Activated CD8-positive, alpha-beta memory T cell treated with anti-CD3 and anti-CD28 coated beads, Interleukin-2, amount 10 ng/mL, durations not matched to agents 7 days and 5 days (primary cell): ENCODE data around the gene CPA1. TPM values are rescaled to one million over a fixed set of nuclear protein-coding genes. Genes with fewer than 3 reads are reported as not detected.

Experiments used
- ATAC-seq: fragments of 150-1000 bp; cut with Tn5 transposase; one replicate; pipeline ENCODE4 v1.10.0; 2021; ENCODE audit warnings: moderate library complexity
- CTCF ChIA-PET: fragments of 350-600 bp; sonication (Branson Sonifier 250); formaldehyde crosslinking; loops from one replicate; lab custom pipeline; 2021; ENCODE audit warnings: antibody characterized with exemption; lab: Charles Lee
- DNase-seq: peaks from one replicate; pipeline ENCODE4 v3.0.0-alpha.2; 2020
- H3K27ac Mint-ChIP-seq: one replicate; pipeline ENCODE4 v1.8.0; 2021; ENCODE audit warnings: mild to moderate bottlenecking, mixed read lengths
- H3K27me3 Mint-ChIP-seq: one replicate; pipeline ENCODE4 v1.8.0; 2021; ENCODE audit warnings: mixed read lengths
- H3K36me3 Mint-ChIP-seq: one replicate; pipeline ENCODE4 v1.8.0; 2021; ENCODE audit warnings: mild to moderate bottlenecking, mixed read lengths
- H3K4me1 Mint-ChIP-seq: one replicate; pipeline ENCODE4 v1.8.0; 2021; ENCODE audit warnings: mixed read lengths
- H3K4me3 Mint-ChIP-seq: one replicate; pipeline ENCODE4 v1.8.0; 2021; ENCODE audit warnings: mild to moderate bottlenecking, moderate library complexity, mixed read lengths
- H3K9me3 Mint-ChIP-seq: one replicate; pipeline ENCODE4 v1.8.0; 2022; ENCODE audit warnings: low read depth, mixed read lengths
- total RNA-seq, 2 experiments: library from RNA; stranded (reverse); gene quantifications; one replicate each; pipeline ENCODE4 v1.2.3, GENCODE V29; 2021

CPA1 gene
- total RNA-seq, 2 experiments from 2014 or later, result not detected

DNA sequence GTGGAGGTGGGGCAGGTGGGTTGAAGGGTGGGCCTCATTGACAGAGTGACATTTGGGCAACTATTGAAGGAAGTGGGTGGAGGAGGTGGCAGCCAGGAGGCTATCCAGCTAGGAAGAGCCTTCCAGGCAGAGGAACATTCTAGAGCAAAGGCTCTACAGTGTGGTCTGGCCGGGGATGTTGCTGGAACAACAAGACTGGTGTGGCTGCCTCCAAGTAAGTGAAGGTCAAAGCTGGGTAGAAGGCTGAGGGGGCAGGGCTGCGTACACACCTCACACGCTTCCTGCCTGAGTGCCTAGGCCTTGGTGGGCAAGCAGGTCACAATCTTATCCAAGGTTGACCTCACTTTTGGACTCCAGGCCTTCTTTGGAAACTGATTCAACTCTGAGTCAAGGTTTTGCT, 6.6 kb downstream of the CPA1 start:
- Mint-ChIP-seq H3K9me3 (no peaks in the 10 kb centered on the region), H3K4me1 (no peaks in the 10 kb centered on the region), H3K27me3 (no peaks in the 10 kb centered on the region), H3K36me3 (no peaks in the 10 kb centered on the region), H3K4me3 (no peak overlapping the region), H3K27ac (no peak overlapping the region)
- ATAC-seq, result no peak
- CTCF ChIA-PET, result no interaction called here
- no peak for DNase-seq

- H3K4me3 Mint-ChIP-seq, result no peak overlapping the region
- ATAC-seq (no peak), DNase-seq (no peak)
- CTCF ChIA-PET, result no interaction called here
- peaks cover under 1% of the 10 kb centered on the region for H3K36me3 Mint-ChIP-seq
- no peaks in the 10 kb centered on the region for H3K27me3 Mint-ChIP-seq
- no peak overlapping the region for H3K27ac Mint-ChIP-seq
- no peaks in the 10 kb centered on the region for H3K9me3 Mint-ChIP-seq
- no peaks in the 10 kb centered on the region for H3K4me1 Mint-ChIP-seq
Observed at GRCh38 chr7:130387306-130387627, 7.0 kb downstream of the CPA1 start.

DNA sequence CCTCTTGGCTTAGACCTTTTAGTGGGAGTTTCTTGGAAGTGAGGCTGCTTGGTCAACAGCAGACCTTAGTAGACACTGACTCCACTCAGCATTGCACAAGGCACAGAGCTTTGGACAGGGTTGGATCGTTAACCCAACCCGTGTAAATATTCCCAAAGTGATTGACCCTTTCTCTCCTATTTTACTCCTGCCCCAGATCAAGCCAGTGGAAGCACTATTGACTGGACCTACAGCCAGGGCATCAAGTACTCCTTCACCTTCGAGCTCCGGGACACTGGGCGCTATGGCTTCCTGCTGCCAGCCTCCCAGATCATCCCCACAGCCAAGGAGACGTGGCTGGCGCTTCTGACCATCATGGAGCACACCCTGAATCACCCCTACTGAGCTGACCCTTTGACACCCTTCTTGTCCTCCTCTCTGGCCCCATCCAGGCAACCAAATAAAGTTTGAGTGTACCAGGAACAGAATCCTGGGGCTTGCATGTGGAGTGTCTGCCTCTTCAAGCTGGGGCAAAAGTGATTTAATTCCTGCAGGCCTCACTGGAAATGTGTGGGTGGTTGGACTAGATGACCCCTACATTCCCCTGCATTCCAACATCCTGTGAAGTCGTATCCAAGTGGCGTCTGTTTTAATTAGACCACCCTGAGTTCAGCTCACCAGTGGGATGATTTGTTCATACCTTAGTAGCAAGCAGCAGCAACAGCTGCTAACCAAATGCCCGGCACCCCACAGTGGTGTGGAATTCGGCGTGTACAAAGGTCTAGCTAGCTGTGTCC, 7.5 kb downstream of the CPA1 start:
- no peaks in the 10 kb centered on the region for H3K27me3 Mint-ChIP-seq
- no peak overlapping the region for H3K27ac Mint-ChIP-seq
- DNase-seq (no peak), ATAC-seq (no peak)
- H3K9me3 Mint-ChIP-seq, result no peaks in the 10 kb centered on the region
- H3K4me1 Mint-ChIP-seq, result no peaks in the 10 kb centered on the region
- no peak overlapping the region for H3K4me3 Mint-ChIP-seq
- CTCF ChIA-PET, result no interaction called here
- peaks cover 1% of the 10 kb centered on the region for H3K36me3 Mint-ChIP-seq

- Mint-ChIP-seq H3K27ac (no peak overlapping the region), H3K4me3 (no peak overlapping the region), H3K4me1 (peaks cover 7% of the 10 kb centered on the region), H3K27me3 (no peaks in the 10 kb centered on the region), H3K36me3 (peaks cover 1% of the 10 kb centered on the region), H3K9me3 (no peaks in the 10 kb centered on the region)
- DNase-seq, result no peak
- CTCF ChIA-PET, result interaction anchor here (0.7 kb wide), 1 partner anchor 1001 kb away, joined by 3 read pairs; no protein-coding TSS in a partner anchor
- no peak for ATAC-seq
Observed at GRCh38 chr7:130388671-130389070, 8.4 kb downstream of the CPA1 start.

DNA sequence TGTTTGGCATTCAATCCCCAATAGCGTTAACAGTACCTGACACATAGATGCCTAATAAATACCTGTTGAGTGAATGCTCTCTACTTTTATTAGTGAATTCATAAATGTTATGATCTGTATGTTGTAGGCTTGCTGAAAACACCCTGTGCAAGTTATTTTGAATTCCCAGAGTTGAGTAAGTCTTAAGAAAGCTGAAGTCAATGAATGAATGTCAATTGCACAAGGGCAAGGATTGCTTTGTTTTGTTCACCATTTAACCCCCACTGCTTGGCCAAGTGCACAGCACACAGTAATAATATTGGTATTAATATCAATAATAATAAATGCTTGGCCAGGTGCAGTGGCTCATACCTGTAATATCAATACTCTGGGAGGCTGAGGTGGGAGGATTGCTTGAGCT, 10.2 kb downstream of the CPA1 start:
- ATAC-seq, result no peak
- H3K4me1 Mint-ChIP-seq, result peaks cover 23% of the 10 kb centered on the region
- H3K9me3 Mint-ChIP-seq, result no peaks in the 10 kb centered on the region
- DNase-seq, result no peak
- CTCF ChIA-PET, result no interaction called here
- peaks cover 1% of the 10 kb centered on the region for H3K36me3 Mint-ChIP-seq
- H3K27ac Mint-ChIP-seq, result no peak overlapping the region
- no peaks in the 10 kb centered on the region for H3K27me3 Mint-ChIP-seq
- H3K4me3 Mint-ChIP-seq, result no peak overlapping the region

DNA sequence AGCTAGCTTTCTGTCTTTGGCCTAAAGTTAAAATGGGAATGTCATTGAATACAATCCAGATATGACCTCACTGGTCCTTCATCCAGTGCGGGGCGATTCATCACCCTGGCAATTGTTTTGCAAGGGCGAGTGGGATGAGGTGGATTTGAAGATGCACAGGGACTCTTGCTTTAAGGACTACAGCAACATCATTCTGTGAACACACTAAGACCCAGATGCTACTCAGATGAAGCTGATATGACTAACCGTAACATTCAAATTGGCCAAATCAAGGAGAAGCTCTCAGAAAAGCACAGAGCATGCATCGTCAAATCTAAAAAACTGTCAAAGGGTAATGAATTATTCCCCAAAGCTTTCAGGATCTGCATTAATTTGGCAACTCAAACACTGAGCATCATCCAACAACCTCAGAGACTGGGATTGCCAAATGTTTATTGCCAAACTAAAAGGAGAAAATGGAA, 12.8 kb downstream of the CPA1 start:
- no peak overlapping the region for H3K27ac Mint-ChIP-seq
- no peaks in the 10 kb centered on the region for H3K27me3 Mint-ChIP-seq
- H3K36me3 Mint-ChIP-seq, result peaks cover 4% of the 10 kb centered on the region
- CTCF ChIA-PET, result interaction anchor here (1.2 kb wide), 1 partner anchor 83 kb away, joined by 3 read pairs; no protein-coding TSS in a partner anchor
- DNase-seq (no peak), ATAC-seq (no peak)
- H3K4me3 Mint-ChIP-seq, result no peak overlapping the region
- H3K4me1 Mint-ChIP-seq, result peaks cover 23% of the 10 kb centered on the region
- H3K9me3 Mint-ChIP-seq, result no peaks in the 10 kb centered on the region

- H3K4me3 Mint-ChIP-seq, result peak overlapping the region; percentile 34
- DNase-seq (no peak), ATAC-seq (no peak)
- H3K9me3 Mint-ChIP-seq, result no peaks in the 10 kb centered on the region
- peak overlapping the region; percentile 80 for H3K27ac Mint-ChIP-seq
- no peaks in the 10 kb centered on the region for H3K27me3 Mint-ChIP-seq
- peaks cover 23% of the 10 kb centered on the region for H3K4me1 Mint-ChIP-seq
- CTCF ChIA-PET, result no interaction called here
- H3K36me3 Mint-ChIP-seq, result peaks cover 7% of the 10 kb centered on the region
Observed at GRCh38 chr7:130393841-130394411, 13.6 kb downstream of the CPA1 start.

DNA sequence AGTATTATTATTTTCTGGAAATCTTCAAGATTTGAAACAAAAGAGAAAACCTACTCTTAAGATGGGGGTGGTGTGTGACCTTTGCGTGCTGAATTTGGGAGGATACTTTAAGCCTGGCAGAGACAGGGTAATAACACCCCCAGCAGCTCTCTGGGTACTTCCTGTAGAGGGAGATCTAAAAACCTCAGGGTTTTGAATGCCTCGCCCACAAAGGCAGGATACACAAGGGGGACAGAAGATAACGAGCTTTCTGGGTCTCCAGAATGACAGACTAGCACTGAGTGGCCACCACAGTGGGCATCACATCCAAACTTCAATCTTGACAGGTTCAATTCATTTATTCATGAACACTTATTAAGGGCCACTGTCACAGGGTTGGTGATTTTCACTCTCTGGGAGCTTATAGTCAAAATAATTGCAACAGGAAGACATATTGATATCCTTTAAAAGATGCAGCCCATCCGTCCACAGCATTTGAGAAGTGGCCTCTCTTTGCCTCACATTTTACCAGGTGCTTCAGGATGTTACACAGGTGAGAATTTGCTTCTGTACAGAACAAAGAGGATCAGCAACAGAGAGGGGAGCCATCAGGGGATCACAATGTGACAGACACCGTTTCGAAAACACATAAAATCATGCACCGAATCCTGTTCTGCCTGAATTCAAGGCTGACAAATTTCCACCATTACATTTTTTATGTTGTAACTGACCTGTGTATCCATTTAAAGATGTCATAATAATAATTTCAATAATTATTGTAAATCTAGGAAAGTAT, 14.3 kb downstream of the CPA1 start:
- Mint-ChIP-seq H3K27me3 (no peaks in the 10 kb centered on the region), H3K4me3 (peak overlapping the region; percentile 34)

GRCh38 chr7:130395421-130395820, 15.1 kb downstream of the CPA1 start:
- CTCF ChIA-PET, result no interaction called here
- Mint-ChIP-seq H3K27ac (no peak overlapping the region), H3K36me3 (peaks cover 11% of the 10 kb centered on the region), H3K4me3 (no peak overlapping the region), H3K4me1 (peaks cover 23% of the 10 kb centered on the region), H3K9me3 (no peaks in the 10 kb centered on the region), H3K27me3 (no peaks in the 10 kb centered on the region)
- DNase-seq (no peak), ATAC-seq (no peak)

More for the DNA sequence above, 14.3 kb downstream of the CPA1 start:
- H3K9me3 Mint-ChIP-seq, result no peaks in the 10 kb centered on the region
- DNase-seq (peak; percentile 76), ATAC-seq (peak; percentile 98)
- H3K27ac Mint-ChIP-seq, result peak overlapping the region; percentile 80
- H3K36me3 Mint-ChIP-seq, result peaks cover 7% of the 10 kb centered on the region
- peaks cover 23% of the 10 kb centered on the region for H3K4me1 Mint-ChIP-seq
- CTCF ChIA-PET, result no interaction called here

- ATAC-seq (no peak), DNase-seq (no peak)
- Mint-ChIP-seq H3K4me1 (peaks cover 23% of the 10 kb centered on the region), H3K4me3 (no peak overlapping the region), H3K36me3 (peaks cover 14% of the 10 kb centered on the region), H3K9me3 (no peaks in the 10 kb centered on the region), H3K27ac (no peak overlapping the region), H3K27me3 (no peaks in the 10 kb centered on the region)
- CTCF ChIA-PET, result no interaction called here
Observed at GRCh38 chr7:130396109-130396508, 15.8 kb downstream of the CPA1 start.

DNA sequence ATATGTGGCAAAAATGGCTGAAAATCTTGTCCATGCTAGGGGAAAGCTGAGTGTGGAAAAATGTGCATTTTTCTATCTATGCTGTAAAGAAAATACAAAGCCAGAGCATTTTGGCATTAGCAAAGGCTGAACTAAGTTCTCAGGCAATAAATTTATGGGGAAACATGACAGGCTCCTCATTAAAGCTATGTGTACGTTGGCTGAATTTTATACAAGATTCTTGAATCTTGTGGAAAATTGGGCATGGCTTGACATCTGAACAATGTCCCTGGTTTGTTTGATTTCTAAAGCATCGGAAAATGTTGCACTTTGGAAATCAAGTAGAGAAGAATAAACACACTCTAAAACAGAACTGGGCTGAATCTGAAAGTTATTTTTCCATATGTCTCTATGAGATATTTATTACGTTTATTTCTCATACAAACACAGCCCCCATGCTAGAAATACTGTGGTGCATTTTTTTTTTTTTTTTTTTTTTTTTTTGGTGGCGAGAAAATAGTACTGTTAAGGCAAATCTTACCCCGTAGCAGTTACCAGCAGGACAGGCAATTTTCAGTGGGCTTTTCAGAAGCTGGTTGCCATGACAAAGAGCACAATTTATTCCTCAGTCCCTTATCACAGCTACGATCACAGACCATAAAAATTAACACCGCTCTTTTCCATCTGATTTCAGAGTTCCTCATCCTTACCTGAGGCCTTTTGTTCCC, 16.9 kb downstream of the CPA1 start:
- Mint-ChIP-seq H3K36me3 (peaks cover 14% of the 10 kb centered on the region), H3K27me3 (no peaks in the 10 kb centered on the region)

GRCh38 chr7:130397758-130398073, 17.4 kb downstream of the CPA1 start:
- DNase-seq (no peak), ATAC-seq (no peak)
- Mint-ChIP-seq H3K9me3 (no peaks in the 10 kb centered on the region), H3K36me3 (peaks cover 18% of the 10 kb centered on the region), H3K27me3 (no peaks in the 10 kb centered on the region), H3K4me1 (peaks cover 23% of the 10 kb centered on the region), H3K4me3 (no peak overlapping the region), H3K27ac (no peak overlapping the region)
- CTCF ChIA-PET, result no interaction called here

More for the DNA sequence above, 16.9 kb downstream of the CPA1 start:
- DNase-seq (no peak), ATAC-seq (no peak)
- Mint-ChIP-seq H3K4me3 (no peak overlapping the region), H3K9me3 (no peaks in the 10 kb centered on the region), H3K4me1 (peaks cover 23% of the 10 kb centered on the region), H3K27ac (no peak overlapping the region)
- CTCF ChIA-PET, result no interaction called here

DNA sequence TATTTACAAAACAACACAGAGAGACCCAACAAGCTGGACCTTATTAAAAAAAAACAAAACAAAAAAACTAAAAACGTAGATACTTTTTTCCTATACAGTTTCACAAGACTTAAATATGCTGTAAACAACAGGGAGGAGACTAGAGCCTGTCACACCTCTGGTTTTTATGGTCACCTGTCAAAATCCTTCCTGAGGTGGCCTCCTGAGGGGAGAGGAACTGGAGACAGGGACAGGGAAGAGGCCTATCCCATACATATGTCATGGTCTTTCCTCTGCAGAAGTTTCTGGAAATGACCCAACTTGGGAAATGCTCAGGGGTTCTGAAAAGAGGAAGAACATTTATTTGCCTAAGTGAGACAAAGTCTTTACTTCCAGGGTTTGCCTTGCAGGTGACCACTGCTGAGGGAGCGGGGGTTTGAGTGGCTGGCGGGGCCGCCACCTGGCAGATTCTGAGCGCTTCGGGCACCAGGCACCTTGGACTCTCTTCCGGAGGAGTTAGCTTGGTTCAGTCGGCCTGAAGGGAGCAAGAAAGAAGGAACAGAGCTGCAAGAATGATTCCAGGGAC, 18.3 kb downstream of the CPA1 start:
- H3K27ac Mint-ChIP-seq, result no peak overlapping the region
- ATAC-seq (no peak), DNase-seq (no peak)
- H3K9me3 Mint-ChIP-seq, result no peaks in the 10 kb centered on the region
- no peaks in the 10 kb centered on the region for H3K27me3 Mint-ChIP-seq
- H3K4me1 Mint-ChIP-seq, result peaks cover 17% of the 10 kb centered on the region
- CTCF ChIA-PET, result no interaction called here
- no peak overlapping the region for H3K4me3 Mint-ChIP-seq
- peaks cover 22% of the 10 kb centered on the region for H3K36me3 Mint-ChIP-seq
